Thyroid gland (tissue), 4 donors: ENCODE results near the gene MAD1L1.
"Not testable (repeated sequence)": the region's sequence is repeated elsewhere in the genome, so short reads cannot be mapped to it uniquely, and the experiment has no call there.

Source experiments
- POLR2A ChIP-seq, 2 donors: fragments of 450-650 bp; IDR thresholded peaks; one replicate each; pipeline ENCODE4 v1.6.1; 2017; ENCODE audit warnings: antibody characterized with exemption in 2 of 2, mild to moderate bottlenecking in 2 of 2, moderate library complexity in 1 of 2
- TF ChIP-seq, protein P1 (sequence below), 6 experiments: fragments of 200-600 bp in 3 of 6; fragments of 450-650 bp in 3 of 6; sonication (generic) in 3 of 6; IDR thresholded peaks; one replicate each; pipeline ENCODE4 v1.5.1; 2016 to 2019; ENCODE audit warnings: antibody characterized with exemption in 6 of 6, mild to moderate bottlenecking in 2 of 6, inconsistent platforms in 1 of 6, moderate library complexity in 1 of 6

DNA sequence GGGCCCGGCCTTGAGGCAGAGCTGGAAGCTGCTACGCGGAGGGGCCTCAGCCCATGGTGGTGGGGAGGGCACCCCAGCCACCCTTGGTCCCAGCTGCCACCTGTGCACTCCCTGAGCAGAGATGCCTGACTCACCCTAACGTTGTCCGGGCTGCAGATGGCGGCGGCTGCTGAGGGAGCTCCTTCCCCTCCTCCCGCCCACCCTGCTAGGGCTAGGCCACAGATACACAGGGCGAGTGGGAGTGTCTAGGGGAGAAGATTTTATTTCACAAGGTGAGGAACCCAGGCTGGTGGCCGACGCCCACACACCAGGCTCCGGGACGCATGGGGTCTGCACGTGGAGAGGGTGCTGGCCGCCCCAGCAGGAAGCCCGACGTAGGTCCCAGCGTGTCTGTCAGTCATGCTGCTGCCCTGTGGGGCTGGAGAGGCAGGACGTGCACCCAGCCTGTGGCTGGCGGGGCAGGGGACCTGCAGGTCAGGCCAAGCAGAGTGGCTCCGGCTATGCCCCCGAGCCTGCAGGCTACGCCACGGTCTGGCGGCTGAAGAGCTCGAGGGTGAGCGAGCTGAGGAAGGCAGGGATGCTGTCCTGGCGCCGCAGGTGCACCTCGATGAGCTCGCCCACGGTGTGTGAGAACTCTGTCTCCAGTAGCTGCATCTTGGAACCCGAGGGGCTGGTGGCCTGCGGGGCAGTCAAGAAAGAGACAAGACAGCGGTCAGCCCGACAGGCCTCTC, 417.0 kb downstream of the MAD1L1 start:
- TF ChIP-seq, protein P1, sequence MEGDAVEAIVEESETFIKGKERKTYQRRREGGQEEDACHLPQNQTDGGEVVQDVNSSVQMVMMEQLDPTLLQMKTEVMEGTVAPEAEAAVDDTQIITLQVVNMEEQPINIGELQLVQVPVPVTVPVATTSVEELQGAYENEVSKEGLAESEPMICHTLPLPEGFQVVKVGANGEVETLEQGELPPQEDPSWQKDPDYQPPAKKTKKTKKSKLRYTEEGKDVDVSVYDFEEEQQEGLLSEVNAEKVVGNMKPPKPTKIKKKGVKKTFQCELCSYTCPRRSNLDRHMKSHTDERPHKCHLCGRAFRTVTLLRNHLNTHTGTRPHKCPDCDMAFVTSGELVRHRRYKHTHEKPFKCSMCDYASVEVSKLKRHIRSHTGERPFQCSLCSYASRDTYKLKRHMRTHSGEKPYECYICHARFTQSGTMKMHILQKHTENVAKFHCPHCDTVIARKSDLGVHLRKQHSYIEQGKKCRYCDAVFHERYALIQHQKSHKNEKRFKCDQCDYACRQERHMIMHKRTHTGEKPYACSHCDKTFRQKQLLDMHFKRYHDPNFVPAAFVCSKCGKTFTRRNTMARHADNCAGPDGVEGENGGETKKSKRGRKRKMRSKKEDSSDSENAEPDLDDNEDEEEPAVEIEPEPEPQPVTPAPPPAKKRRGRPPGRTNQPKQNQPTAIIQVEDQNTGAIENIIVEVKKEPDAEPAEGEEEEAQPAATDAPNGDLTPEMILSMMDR (IDR thresholded peaks at IDR 0.05), result not testable (repeated sequence)
- TF ChIP-seq POLR2A (IDR thresholded peaks at IDR 0.05), result not testable (repeated sequence)
